ENCODE data around the gene PDZD4. TPM values are rescaled to one million over a fixed set of nuclear protein-coding genes. Genes with fewer than 3 reads are reported as not detected.

Gene PDZD4
- polyA plus RNA-seq, 5 donors = 8.5 to 13.9 (median 10.4) TPM

DNA sequence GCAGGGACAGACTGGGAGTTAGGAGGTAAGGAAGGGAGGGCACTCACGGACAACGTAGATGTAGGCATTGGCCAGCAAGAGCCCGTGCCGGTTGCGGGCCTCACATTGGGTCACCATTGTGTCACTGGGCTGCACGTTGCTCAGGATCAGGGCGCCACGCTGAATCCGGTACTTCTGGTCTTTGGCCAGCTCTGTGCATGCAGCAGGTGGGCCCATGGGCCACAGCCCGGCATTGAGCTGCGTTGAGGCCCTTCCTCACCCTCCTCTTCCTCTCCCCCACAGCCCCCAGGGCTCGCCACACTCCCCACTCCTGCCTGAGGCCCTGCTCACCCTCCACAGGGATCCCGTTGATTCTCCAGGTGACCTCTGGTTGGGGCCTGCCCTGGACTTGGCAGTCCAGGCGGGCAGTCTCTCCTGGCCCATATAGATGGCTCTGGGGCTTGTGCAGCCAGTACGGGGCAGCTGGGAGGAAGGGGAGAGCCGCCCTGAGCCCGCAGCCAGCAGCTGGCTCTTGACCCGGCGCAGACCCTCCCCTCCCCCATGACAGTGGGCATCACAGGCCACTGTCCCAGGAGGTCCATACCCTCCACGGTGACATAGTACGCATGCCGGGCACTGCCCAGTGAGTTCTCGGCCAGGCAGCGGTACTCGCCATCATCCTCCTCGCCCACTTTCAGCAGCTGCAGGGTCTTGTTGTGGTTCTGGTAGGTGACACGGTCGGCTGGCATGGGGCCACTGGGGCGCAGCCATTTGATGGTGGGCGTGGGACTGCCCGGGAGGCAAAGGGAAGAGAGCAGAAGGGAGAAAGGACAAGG lies 39.3 kb upstream of the PDZD4 start:
- DNase-seq = no peak

DNA sequence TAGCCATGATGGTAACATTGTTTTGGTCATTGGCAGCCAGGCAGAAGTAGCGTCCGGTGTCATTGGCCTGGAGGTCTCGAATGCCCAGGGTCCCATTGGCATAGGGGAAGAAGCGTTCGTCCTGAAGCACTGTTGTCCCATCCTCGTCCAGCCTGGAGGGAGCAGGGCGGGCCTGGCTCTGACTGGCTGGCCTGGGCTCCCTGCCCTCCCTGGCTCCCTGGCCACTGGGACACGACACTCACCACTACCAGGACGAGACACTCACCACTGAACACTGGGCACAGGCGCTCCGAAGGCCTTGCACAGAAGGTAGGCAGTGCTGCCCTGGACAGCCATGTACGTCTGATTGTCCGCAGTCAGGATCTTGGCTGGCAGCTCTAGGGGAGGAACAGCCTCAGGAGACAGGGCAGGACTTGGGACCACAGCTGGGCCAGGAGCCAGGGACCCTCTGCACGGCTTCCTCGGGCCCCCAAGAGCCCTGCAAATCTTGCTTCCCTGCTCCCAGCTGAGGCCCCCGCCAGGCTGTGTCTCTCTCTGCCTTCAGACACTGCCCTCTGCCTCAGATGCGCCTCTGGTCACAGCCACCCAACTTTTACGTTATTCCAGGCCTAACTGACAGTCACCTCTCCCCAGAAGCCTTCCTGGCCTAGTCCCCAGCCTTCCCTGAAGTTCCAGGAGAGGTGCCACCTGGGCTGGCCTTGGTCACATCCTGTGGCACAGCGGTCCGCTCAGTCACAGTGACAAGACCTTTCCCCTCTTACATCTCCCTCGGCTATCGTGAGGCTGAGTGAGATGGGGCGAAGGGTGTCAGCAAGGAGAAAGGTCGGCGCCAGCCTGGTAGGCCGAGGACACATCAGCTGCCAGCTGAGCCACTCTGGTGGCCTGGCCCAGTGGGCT lies 38.5 kb upstream of the PDZD4 start:
- DNase-seq = no peak

DNA sequence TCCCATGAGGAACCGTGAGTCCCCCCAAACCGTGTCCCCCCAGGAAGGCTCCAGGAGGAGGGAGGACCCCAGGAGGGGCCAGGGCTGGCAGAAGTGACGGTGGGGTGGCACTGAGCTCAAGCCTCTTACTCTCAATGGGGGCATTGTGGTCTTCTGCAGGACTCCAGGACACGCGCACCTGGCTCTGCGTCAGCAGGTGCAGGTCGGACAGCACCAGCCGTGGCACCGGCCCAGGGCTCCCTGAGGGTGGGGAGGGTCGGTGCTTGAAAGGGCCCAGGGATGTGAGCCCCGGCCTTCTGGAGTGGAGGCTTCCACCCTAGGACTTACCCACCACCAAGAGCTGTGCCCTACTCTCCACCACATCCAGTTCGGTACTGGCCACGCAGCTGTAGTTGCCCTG lies 37.3 kb upstream of the PDZD4 start:
- DNase-seq = no peak

DNA sequence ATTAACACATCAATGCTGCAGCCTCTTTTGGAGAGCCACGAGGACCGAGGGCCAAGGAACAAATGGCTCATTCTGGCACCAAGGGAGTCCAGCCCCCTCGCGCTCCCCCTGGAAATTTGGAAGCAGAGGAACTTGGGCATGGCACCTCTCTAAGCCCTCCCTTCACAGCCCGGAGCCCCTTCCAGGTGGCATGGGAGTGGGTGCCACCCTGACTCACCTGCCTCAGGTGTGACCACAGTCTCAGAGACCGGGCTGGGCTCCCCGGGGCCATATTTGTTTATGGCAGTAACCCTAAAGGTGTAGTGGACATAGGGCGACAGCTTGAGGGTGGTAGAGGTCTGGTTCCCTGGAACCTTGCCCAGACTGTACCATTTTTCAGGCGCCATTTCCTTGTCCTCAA lies 36.8 kb upstream of the PDZD4 start:
- DNase-seq = no peak

DNA sequence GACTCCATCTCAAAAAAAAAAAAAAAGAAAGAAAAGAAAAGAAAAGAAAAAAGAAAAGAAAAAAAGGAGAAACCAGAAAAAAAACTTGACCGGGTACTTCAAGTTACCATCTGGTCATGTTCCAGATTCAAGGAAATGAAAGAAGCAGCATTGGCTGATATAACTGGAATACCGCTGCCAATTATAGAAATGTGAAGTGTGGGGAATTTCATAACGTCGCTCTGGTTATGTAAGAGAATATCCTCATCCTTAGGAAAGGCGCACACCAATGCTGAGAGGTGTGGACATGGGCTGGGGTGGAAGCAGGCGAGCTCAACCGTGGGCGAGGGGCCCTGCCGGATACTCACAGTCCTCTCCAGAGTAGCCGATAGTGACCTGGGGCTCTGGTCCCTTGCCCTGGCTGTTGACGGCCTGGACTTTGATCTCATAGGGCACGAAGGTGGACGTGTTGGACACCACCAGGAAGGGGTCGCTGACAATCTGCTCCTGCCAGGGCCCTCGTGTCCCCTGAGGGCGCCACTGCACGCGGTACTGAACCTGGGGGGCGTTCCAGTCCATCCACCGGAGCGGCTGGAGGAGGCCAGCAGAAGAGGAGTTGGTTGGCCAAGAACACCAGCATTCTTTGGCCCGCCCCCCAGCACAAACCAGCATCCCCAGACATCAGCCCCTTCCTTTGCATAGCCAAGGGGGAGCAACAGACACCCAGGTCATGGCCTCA lies 36.1 kb upstream of the PDZD4 start:
- DNase-seq = no peak

DNA sequence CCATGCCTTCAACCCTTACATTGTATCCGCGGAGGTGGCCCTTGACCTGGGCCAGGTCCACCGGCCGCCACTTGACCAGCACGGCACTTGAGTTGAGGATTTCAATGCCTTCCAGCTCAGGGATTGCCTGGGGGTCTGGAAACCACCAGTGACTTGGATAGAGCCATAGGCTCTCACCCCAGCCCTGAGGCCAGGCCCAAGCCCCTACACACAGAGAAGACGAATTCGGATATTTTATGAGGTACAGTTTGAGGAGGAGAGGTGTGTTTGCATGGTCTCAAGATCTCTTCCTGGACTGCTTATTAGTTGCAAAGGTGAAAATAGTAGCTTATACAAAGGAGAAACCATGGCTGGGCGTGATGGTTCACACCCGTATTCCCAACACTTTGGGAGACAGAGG lies 35.3 kb upstream of the PDZD4 start:
- no peak for DNase-seq

DNA sequence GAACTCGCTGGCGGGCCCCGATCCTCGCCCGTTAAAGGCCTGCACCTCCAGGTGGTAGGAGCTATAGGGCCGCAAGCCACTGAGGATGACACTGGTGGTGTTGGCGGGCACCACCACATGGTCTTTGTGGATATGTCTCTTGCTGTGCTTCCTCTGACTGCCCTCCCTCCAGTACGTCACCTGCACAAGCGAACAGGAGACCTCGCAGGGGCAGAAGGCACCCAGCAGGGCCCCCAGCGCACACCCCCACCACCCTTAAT lies 34.9 kb upstream of the PDZD4 start:
- DNase-seq = no peak

DNA sequence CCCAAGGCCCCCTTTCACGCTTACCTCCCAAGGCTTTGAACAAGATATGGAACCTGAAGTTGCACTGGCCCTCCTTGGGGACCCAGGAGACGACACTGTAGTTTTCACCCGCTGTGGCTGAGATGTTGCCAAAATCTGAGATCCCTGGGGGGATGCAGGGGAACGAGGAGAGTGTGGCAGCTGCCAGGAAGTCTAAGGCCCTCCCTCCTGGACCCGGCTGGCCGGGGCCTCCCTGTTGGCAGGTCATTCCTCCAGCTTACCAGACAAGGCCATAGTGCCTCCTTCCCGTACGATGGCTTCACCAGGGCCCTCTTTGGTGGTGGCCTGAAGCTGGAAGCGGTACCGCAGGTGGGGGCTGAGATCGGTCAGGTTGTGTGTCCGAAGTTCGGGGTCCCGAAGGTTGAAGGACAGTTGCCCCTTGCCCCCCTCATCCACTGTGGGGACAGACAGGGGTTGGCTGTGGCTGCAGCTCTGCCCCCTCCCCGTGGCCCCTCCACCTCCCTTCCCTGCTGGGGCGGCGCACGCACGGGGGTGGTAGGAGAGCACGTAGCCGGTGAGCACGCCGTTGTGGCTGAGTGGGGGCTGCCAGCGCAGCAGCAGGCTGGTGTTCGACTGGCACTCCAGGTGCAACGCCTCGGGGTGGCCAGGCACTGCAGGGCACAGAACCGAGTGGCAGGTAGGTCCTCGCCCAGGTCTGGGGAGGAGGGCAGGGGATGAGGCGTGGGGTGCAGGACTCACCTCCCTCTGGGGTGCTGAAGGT lies 34.4 kb upstream of the PDZD4 start:
- DNase-seq = no peak

DNA sequence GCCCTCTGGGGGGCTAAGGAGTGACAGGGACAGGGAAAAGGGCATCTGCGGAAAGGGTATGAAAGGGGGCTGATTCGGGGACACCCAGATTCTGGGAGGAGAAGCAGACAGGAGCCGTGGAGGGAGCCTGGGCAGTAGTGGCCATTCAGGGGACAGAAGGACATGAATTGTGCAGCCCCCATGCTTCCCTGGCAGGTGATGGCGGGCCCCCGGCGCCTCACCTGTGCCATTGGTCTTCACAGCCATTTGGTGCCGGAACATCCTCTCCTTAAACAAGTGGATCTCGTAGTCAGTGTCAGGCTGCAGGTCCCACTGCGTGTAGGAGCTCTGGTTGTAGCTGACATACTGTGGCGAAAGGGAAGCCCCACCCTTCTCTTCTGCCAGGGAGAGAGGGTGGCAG lies 33.8 kb upstream of the PDZD4 start:
- no peak for DNase-seq

DNA sequence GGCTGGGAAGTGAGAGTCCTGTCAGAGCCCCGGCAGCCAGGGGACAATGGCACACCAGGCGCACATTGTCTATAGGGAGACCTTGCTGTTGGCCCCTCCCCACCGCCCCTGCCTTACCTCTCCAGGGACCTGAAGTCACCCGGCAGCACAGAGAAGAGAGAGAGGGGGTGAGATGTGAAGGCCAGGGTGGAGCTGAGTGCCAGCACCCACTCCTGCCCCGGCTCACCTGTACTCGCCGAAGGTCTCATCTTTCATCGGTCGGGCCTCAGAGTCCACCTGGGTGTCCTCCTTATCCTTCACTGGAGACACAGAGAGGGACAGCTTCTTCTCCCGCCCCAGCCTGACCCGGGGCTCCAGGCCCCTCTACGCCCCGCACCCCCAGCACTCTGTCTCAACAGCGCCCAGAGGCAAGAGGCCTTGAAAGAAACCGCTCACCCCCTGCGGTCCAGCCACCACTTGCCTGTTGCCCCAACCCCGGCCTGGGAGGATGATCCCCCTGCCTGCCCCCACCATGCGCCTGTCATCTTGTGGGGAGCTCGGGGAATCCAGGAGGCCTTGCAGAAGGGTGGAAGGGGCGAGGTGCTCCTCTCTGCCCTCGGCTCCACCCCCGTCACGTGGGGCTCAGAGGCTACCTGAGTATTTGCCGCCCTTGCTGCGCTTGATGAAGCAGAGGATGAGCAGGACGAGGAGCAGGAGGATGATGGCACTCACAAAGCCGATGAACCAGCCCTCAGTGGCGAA lies 33.1 kb upstream of the PDZD4 start:
- DNase-seq = no peak

DNA sequence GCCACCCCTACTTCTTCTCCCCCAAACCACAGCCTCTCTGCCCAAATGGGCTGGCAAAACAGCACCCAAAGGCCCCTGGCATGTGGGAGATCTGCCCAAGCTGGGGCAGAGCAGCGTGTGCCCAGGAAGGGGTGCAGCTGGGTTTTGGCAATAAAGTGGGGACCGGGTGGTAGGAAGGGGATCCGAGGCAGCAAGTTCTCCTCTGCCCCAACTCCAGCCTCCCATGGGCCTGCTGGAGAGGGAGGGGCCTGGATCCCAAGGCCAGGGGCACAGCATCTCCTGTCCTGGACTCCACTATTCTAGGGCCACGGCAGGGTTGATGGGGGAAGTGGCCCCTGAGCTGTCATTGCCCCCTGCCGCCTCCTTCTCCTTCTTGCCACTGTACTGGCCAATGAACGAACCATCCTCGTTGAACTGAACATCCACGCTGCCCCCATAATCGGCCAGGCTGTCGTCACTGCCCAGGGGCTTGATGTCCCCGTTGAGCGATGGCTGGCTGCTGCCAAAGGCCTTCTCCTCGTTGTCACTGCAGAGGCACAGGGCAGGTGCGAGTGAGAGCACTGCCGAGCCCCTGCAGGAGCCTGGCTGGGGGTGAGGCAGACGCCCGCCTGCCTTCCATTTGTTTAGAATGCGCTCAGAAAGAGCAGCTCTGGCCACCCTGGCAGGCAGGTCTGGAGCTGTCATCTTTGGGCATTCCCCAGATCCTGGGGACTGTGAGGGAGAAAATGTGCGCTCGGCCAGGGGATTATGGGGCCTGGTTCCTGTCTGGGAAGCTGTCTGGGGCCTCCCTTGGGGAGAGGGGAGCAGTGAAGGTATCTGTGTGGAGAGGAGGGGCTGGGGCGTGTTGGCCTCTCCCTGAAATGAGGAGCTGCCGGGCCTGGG lies 32.3 kb upstream of the PDZD4 start:
- DNase-seq = no peak

DNA sequence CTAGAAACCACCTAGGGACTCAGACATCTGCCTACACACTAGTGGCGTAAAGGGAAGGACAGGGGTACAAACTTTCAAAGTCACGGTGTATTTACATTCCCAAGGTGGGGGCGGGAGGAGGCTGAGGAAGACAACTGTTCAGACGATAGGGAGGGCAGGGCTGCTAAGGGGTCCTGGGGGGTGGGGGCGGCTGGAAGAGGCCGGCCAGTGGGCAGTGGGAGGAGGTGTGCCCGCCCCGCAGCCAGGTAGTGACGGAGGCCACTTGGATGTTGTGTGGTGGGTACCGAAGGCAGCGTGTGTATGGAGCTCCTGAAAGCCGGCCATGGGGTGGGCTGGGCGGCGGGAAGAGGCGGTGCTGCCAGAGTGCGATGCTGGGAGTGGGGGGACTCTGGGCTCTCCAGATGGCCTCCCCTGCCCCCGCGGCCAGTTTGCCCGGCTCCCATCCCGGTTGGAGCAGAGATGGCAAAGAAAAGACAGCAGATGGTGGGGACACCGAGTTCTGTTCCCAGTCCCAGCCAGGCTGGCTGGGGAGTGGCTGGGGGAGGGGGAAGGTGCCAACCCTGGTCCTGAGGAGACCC lies 31.5 kb upstream of the PDZD4 start:
- no peak for DNase-seq

DNA sequence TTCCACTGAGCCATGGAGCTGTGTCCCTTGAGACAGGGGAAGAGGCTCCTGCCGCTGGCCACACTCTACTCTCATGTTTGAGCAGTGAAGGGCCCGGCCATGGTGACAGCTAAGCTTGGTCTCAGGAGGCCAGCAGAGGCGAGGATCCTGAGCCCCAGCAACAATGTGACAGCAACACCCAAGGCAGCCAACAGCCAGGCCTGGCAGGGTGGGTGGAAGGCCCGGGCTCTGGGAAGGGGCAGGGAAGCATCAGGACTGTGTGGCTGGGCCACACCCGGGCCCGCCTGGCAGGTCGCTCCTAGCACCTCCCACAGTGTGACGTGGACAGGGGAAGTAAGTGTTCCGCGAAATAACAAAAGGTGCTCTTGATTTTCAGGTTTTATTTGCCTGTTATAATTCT lies 30.8 kb upstream of the PDZD4 start:
- DNase-seq = no peak

DNA sequence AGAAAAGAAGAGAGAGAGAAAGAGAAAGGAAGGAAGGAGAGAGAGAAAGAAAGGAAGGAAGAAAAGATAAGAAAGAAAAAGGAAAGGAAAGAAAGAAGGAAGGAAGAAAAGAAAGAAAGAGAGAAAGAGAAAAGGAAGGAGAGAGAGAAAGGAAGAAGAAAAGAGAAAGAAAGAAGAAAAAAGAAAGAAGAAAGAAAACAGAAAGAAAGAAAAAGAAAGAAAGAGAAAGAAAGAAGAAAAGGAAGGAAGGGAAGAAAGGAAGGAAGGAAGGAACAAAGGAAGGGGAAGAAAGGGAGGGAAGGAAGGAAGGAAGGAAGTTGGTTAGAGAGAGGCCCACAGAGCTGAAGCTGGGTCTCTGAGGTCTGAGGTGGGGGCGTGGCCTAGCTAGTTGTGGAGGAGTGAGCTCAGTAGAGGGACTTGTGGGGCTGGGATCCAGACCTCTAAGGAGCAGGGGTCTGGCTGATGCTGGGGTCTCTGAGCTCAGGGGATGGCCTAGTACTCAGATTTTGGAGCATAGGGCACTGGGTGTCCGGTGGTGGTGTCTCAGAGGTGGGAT lies 27.1 kb upstream of the PDZD4 start:
- no peak for DNase-seq

DNA sequence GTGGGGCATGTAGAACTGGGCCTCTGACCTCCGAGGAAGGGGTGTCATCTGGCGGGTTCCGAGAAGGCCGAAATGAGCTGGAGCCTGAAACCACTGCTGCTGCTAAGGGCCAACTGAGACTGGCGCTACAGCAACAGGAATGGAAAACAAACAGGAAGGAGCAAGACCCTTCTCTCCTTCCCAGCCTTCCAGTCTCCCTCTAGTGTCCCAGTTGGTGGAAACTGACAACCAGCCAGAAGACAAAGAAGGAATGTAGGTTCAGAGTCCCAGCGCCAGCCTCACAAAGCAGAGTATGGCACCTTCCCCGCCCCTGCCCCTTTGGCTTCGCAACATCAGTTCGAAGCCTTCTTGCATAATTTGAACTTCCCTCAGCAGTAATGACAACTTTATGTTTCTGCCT lies 24.4 kb upstream of the PDZD4 start:
- no peak for DNase-seq

DNA sequence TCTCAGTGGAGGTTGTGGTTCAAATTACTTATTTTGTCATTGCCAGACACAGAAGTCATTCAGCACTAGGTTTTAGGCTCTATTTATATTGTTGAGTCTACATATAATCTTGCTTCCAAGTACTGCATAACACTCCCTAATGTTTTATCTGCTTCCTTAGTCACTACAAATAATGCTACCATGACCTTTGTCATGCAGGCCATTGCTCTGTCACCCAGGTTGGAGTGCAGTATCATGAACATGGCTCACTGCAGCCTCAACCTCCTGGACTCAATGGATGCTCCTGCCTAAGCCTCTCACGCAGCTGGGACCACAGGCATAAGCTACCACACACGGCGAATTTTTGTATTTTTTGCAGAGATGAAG lies 23.5 kb upstream of the PDZD4 start:
- DNase-seq = no peak

DNA sequence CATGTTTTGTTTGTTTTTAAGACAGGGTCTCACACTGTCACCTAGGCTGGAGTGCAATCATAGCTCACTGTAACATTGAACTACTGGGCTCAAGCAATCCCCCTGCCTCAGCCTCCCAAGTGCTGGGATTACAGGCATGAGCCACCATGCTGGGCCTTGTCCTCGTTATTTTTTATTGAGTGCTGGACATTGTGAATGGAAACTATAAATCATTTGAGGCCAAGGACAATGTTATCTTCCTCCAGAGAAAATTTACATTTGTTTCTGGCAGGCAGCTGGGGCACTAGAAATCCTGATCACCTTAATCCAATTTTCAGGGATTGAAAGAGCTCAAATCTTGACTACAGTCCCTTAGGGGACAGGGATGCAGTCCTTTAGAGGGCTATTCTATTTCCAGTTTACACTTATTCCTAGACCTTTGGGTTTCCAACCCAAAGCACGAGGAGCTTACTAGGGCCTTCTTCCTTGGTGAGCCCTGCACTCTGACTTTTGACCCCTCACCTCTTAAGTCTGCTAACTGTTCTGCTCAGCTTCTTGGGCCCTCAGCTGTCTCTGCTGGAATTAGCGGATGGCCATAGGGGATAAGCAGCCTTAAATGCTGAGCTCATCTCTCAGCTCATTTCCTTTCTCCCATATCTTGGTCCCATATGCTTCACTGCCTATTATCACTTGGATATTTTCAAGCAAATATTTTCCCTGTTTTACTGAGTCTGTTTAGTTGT lies 23.0 kb upstream of the PDZD4 start:
- DNase-seq = no peak

DNA sequence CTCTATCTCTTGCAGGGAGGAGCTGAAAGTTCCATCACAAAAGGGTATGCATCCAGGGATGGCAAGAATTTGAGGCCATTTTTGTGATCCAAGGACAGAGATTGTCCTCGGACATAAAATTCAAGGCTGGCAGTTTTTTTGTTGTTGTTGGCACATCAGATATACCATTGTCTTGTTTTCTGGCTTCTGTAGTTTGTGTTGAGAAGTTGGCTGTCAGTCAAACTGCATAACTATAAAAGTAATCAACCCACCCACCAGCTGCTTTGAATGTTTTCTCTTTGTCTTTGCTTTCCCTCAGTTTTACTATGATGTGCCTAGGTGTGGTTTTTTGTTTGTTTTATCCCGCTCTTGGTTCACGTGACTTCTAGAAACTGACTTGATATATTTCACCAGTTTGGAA lies 21.6 kb upstream of the PDZD4 start:
- no peak for DNase-seq

DNA sequence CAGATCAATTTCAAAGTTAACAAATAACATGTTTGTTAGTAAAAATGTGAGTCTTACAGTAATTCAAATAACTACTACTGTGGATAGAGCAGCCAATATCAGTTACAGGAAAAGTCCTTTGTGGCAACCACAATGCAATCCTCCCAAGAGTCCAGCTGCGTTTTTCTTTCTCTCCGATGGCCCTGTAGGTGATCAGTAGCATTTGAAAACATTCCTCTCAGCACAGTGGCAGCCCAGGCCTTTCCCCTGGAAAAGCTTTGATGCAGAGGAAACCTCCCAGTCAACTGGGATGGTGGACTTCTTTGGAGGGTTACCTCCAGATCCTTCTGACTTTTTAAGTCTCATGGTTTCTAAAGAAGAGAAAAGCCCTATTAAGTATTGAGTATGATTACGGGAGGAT lies 18.0 kb upstream of the PDZD4 start:
- DNase-seq = no peak
